ENCODE measurements around the gene ABCA13.

ABCA13 gene

DNA sequence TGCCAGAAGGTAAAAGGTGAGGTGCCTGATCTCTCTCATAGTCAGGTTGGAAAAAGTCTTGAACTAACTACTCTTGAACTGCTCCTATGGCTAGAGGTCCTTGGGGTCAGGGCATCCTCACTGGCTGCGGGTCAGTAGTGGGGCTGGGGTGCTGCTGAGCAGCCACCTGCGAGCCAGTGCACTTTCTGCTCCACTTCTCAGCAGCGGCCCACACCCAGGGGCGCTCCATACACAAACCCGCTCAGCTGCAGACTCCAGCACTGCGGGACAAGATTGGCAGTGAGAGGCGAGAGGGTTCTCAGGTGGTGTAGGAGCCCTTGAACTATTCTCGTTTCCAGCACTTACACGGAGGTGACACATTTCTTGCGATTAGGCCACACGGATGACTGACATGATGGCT, 6.0 kb downstream of the ABCA13 start:
- POLR2A ChIA-PET = no interaction called here

DNA sequence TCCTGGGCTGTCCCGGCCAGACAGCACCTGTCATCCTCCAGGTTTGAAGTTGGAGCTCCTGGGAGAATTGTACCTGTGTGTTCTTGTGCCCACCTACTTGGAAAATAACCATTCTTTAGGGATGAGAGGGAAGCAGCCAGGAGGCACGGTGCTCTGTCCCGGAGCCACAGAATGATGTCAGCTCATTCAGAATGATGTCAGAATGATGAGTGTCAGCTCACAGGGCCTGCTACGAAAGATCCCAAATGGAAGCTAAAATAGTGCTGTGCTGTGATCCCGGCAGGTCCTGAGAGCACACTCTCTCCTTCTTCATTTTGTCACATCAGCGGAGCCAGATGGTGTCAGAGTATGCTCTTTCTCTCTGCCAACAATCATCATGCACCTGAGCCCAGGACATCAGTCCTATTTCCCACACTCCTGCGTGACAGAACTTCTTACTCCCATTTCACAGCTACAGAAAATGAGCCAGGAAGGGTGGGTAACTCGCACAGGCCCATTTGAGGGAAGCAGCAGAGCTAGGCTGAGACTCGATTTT, 8.3 kb downstream of the ABCA13 start:
- TF ChIP-seq FOXA1 (IDR thresholded peaks at IDR 0.05) (no peak), SUZ12 (IDR thresholded peaks at IDR 0.05) (no peak), SP1 (IDR thresholded peaks at IDR 0.05) (no peak)
- ChIA-PET CTCF (no interaction called here), POLR2A (no interaction called here)
- DNase-seq (ENCODE audit: extremely low spot score) = no peak

More for the DNA sequence above, 6.0 kb downstream of the ABCA13 start:
- no peak for DNase-seq (ENCODE audit: extremely low spot score)
- CTCF ChIA-PET = interaction anchor here (0.6 kb wide), 1 partner anchor 38 kb away, joined by 3 read pairs; no protein-coding TSS in a partner anchor
- TF ChIP-seq FOXA1 (IDR thresholded peaks at IDR 0.05) = no peak
- TF ChIP-seq SP1 (IDR thresholded peaks at IDR 0.05) = no peak
- no peak for TF ChIP-seq CTBP1 (IDR thresholded peaks at IDR 0.05; ENCODE audit: borderline replicate concordance)
- no peak for TF ChIP-seq ZNF384 (IDR thresholded peaks at IDR 0.05)
- TF ChIP-seq ARNT (IDR thresholded peaks at IDR 0.05) = no peak
- TF ChIP-seq BHLHE40 (IDR thresholded peaks at IDR 0.05; ENCODE audit: borderline replicate concordance) = no peak
- no peak for TF ChIP-seq SUZ12 (IDR thresholded peaks at IDR 0.05)
- no peak for TF ChIP-seq L3MBTL2 (conservative IDR thresholded peaks at IDR 0.05)
- TF ChIP-seq NFRKB (IDR thresholded peaks at IDR 0.05) = no peak
- TF ChIP-seq, protein P1, sequence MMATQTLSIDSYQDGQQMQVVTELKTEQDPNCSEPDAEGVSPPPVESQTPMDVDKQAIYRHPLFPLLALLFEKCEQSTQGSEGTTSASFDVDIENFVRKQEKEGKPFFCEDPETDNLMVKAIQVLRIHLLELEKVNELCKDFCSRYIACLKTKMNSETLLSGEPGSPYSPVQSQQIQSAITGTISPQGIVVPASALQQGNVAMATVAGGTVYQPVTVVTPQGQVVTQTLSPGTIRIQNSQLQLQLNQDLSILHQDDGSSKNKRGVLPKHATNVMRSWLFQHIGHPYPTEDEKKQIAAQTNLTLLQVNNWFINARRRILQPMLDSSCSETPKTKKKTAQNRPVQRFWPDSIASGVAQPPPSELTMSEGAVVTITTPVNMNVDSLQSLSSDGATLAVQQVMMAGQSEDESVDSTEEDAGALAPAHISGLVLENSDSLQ (IDR thresholded peaks at IDR 0.05) = no peak
- TF ChIP-seq FOXM1 (IDR thresholded peaks at IDR 0.05; ENCODE audit: borderline replicate concordance) = no peak
- no peak for TF ChIP-seq ELF4 (IDR thresholded peaks at IDR 0.05)
- no peak for TF ChIP-seq LEF1 (IDR thresholded peaks at IDR 0.05; ENCODE audit: borderline replicate concordance)
- no peak for TF ChIP-seq TARDBP (IDR thresholded peaks at IDR 0.05)
- TF ChIP-seq FOXK2 (IDR thresholded peaks at IDR 0.05) = no peak
- no peak for TF ChIP-seq HDGF (IDR thresholded peaks at IDR 0.05; ENCODE audit: borderline replicate concordance)

DNA sequence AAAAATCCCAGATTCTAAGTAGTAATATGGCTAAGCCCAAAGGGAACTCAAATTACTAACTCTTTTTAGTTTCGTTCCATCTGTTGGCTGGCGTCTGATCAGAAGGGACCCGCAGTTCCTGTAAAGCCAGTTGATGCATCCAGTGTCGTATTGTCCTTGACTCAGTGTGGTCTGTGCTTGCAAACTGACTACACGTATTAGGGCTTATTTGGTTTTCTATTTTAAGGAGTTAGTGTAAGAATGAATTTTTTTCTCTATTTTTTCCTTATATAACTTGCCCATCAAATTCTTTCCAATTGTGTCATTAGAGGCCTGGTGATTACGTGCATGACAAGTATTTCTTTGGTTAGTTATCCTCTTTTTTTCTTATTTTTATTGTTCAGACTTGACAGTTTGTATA, 9.7 kb downstream of the ABCA13 start:
- ChIA-PET POLR2A (no interaction called here), CTCF (no interaction called here)
- TF ChIP-seq ZNF384 (IDR thresholded peaks at IDR 0.05) = no peak
- TF ChIP-seq ARNT (IDR thresholded peaks at IDR 0.05) = no peak
- no peak for TF ChIP-seq SUZ12 (IDR thresholded peaks at IDR 0.05)
- TF ChIP-seq ELF4 (IDR thresholded peaks at IDR 0.05) = no peak
- TF ChIP-seq NFRKB (IDR thresholded peaks at IDR 0.05) = no peak
- no peak for TF ChIP-seq TARDBP (IDR thresholded peaks at IDR 0.05)
- no peak for TF ChIP-seq FOXK2 (IDR thresholded peaks at IDR 0.05)
- no peak for TF ChIP-seq LEF1 (IDR thresholded peaks at IDR 0.05; ENCODE audit: borderline replicate concordance)
- no peak for TF ChIP-seq FOXM1 (IDR thresholded peaks at IDR 0.05; ENCODE audit: borderline replicate concordance)
- no peak for TF ChIP-seq L3MBTL2 (conservative IDR thresholded peaks at IDR 0.05)
- TF ChIP-seq, protein P1 (IDR thresholded peaks at IDR 0.05) = no peak
- no peak for TF ChIP-seq SP1 (IDR thresholded peaks at IDR 0.05)
- TF ChIP-seq HDGF (IDR thresholded peaks at IDR 0.05; ENCODE audit: borderline replicate concordance) = no peak
- TF ChIP-seq BHLHE40 (IDR thresholded peaks at IDR 0.05; ENCODE audit: borderline replicate concordance) = no peak
- TF ChIP-seq FOXA1 (IDR thresholded peaks at IDR 0.05) = no peak
- no peak for TF ChIP-seq CTBP1 (IDR thresholded peaks at IDR 0.05; ENCODE audit: borderline replicate concordance)
- DNase-seq (ENCODE audit: extremely low spot score) = no peak

DNA sequence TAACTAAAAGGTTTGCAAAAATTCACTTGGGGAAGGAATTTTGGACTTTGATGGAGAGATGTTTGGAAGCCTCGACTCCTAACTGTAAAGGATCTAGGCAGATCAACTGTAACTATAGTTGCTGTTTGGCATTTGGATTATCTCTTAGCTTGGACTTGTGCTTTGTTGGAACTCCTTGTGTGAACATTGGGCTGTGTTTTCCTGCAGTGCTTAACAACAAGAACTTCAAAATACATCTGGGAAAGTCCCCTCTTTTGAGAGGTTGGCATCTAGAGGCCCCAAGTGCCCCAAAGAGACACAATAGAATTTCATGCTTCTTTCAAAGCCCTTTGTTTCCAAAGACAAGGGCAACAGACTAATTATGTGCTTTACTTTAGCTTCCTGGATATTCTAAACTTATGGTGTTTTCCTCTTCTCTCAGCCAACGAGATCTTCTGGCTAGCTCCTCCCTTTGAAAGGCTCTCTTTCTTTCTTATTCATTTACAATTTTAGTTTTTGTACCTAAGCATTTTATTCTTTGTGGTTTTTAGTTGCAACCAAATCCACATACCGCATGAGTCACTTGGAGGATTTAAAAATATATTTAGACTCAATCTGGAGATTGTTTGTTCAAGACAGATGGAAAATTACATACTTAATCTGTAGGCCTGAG, 11.6 kb downstream of the ABCA13 start:
- no peak for DNase-seq (ENCODE audit: extremely low spot score)
- TF ChIP-seq, protein P1 (IDR thresholded peaks at IDR 0.05) = no peak
- TF ChIP-seq L3MBTL2 (conservative IDR thresholded peaks at IDR 0.05) (no peak), BHLHE40 (IDR thresholded peaks at IDR 0.05; ENCODE audit: borderline replicate concordance) (no peak), SP1 (IDR thresholded peaks at IDR 0.05) (no peak), TARDBP (IDR thresholded peaks at IDR 0.05) (no peak), ZNF384 (IDR thresholded peaks at IDR 0.05) (no peak), HDGF (IDR thresholded peaks at IDR 0.05; ENCODE audit: borderline replicate concordance) (no peak), SUZ12 (IDR thresholded peaks at IDR 0.05) (no peak), ELF4 (IDR thresholded peaks at IDR 0.05) (no peak), LEF1 (IDR thresholded peaks at IDR 0.05; ENCODE audit: borderline replicate concordance) (no peak), FOXM1 (IDR thresholded peaks at IDR 0.05; ENCODE audit: borderline replicate concordance) (no peak), CTBP1 (IDR thresholded peaks at IDR 0.05; ENCODE audit: borderline replicate concordance) (no peak), NFRKB (IDR thresholded peaks at IDR 0.05) (no peak), ARNT (IDR thresholded peaks at IDR 0.05) (no peak), FOXK2 (IDR thresholded peaks at IDR 0.05) (no peak), FOXA1 (IDR thresholded peaks at IDR 0.05) (no peak)
- CTCF ChIA-PET = no interaction called here
- POLR2A ChIA-PET = no interaction called here

DNA sequence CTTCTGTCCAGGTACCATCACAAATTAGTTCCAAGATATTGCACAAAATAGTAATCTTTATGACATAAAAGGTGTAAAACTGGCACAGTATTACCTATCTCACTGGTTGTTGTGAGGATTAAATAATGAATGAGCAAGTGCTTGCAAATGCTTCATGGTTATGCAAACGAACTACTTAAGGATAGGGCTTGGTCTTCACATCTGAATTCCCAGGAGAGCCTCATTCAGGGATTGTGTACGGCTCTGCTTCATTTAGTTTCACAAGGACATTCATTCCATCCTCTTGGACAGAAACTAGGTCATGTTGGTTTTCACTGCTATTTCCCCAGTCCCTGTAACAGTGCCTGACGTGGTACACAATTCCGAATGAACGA, 12.1 kb downstream of the ABCA13 start:
- no peak for DNase-seq (ENCODE audit: extremely low spot score)
- TF ChIP-seq L3MBTL2 (conservative IDR thresholded peaks at IDR 0.05) (no peak), FOXM1 (IDR thresholded peaks at IDR 0.05; ENCODE audit: borderline replicate concordance) (no peak), TARDBP (IDR thresholded peaks at IDR 0.05) (no peak), NFRKB (IDR thresholded peaks at IDR 0.05) (no peak), SP1 (IDR thresholded peaks at IDR 0.05) (no peak), FOXK2 (IDR thresholded peaks at IDR 0.05) (no peak), FOXA1 (IDR thresholded peaks at IDR 0.05) (no peak), ZNF384 (IDR thresholded peaks at IDR 0.05) (no peak), LEF1 (IDR thresholded peaks at IDR 0.05; ENCODE audit: borderline replicate concordance) (no peak), SUZ12 (IDR thresholded peaks at IDR 0.05) (no peak), ARNT (IDR thresholded peaks at IDR 0.05) (no peak), ELF4 (IDR thresholded peaks at IDR 0.05) (no peak), HDGF (IDR thresholded peaks at IDR 0.05; ENCODE audit: borderline replicate concordance) (no peak), CTBP1 (IDR thresholded peaks at IDR 0.05; ENCODE audit: borderline replicate concordance) (no peak), BHLHE40 (IDR thresholded peaks at IDR 0.05; ENCODE audit: borderline replicate concordance) (no peak)
- TF ChIP-seq, protein P1 (IDR thresholded peaks at IDR 0.05) = no peak
- POLR2A ChIA-PET = no interaction called here
- CTCF ChIA-PET = interaction anchor here (0.6 kb wide), 1 partner anchor 1094 kb away, joined by 3 read pairs; no protein-coding TSS in a partner anchor
